GM12878 (cell line): Measurements from ENCODE around the gene MANF. TPM values are rescaled to one million over a fixed set of nuclear protein-coding genes. Genes with fewer than 3 reads are reported as not detected.

ENCODE experiments used
- ATAC-seq: fragments of 200-7000 bp; cut with Tn5 transposase; 3 replicates; pipeline ENCODE4 v1.9.1; 2020; ENCODE audit warnings: mild to moderate bottlenecking, moderate library complexity
- BruUV-seq: library from RNA; stranded (reverse); fragments of 400-500 nt; replicated peaks from 2 replicates; lab custom pipeline; 2021; lab: Mats Ljungman, UMichigan
- CTCF ChIA-PET: fragments of 300-600 bp; sonication (Branson Sonifier 250); formaldehyde crosslinking; extraction: SDS; loops from one replicate; lab custom pipeline; 2021; ENCODE audit warnings: inconsistent platforms; lab: Yijun Ruan, JAX
- POLR2A ChIA-PET: fragments of 350-600 bp; formaldehyde crosslinking; extraction: SDS; loops from one replicate; lab custom pipeline; 2021; ENCODE audit warnings: inconsistent platforms; lab: Charles Lee
- RAD21 ChIA-PET: fragments of 300-600 bp; sonication (Branson Sonifier 250); formaldehyde crosslinking; loops from one replicate; lab custom pipeline; 2023; ENCODE audit warnings: antibody characterized with exemption; ENCODE audit not compliant: unreplicated experiment; lab: Charles Lee
- SMC1A ChIA-PET: fragments of 300-600 bp; sonication (Branson Sonifier 250); formaldehyde crosslinking; loops from one replicate; lab custom pipeline; 2023; ENCODE audit not compliant: unreplicated experiment, uncharacterized antibody; lab: Charles Lee
- DNase-seq: peaks from one replicate; pipeline ENCODE4 v3.0.0-alpha.2; 2011; ENCODE audit warnings: low read depth, low spot score
- FAIRE-seq: peaks from 3 replicates; lab custom pipeline; 2011; peaks lifted over from hg19 to GRCh38; lab: Jason Lieb, UNC
- H2AFZ ChIP-seq: 2 replicates; pipeline ENCODE4 v1.6.0; 2011; ENCODE audit warnings: low read depth, low read length, control low read depth; ENCODE audit not compliant: control insufficient read depth
- H3K27ac ChIP-seq: 2 replicates; pipeline ENCODE4 v1.5.1; 2011; ENCODE audit warnings: control low read depth; ENCODE audit not compliant: control insufficient read depth, insufficient read depth
- H3K27me3 ChIP-seq, 2 experiments: replicated peaks in 1 of 2; 2 replicates each; pipeline versions ENCODE4 v1.6.0 to v1.6.1; 2011; ENCODE audit warnings: low read length in 1 of 2; ENCODE audit not compliant: control insufficient read depth in 2 of 2, insufficient read depth in 2 of 2
- H3K36me3 ChIP-seq, 2 experiments: 2 replicates each; pipeline ENCODE4 v1.5.1; 2011; ENCODE audit warnings: low read length in 1 of 2; ENCODE audit not compliant: control insufficient read depth in 2 of 2, insufficient read depth in 2 of 2
- H3K4me1 ChIP-seq: 2 replicates; pipeline ENCODE4 v1.6.1; 2011; ENCODE audit warnings: mild to moderate bottlenecking, low read length, moderate library complexity, mixed read lengths; ENCODE audit not compliant: control insufficient read depth, insufficient read depth
- H3K4me2 ChIP-seq: 2 replicates; pipeline ENCODE4 v1.6.0; 2011; ENCODE audit warnings: control low read depth; ENCODE audit not compliant: control insufficient read depth, insufficient read depth
- H3K4me3 ChIP-seq: fragments of 200-600 bp; sonication (generic); 2 replicates; pipeline ENCODE4 v1.5.1; 2016
- H3K79me2 ChIP-seq: 2 replicates; pipeline ENCODE4 v1.6.0; 2011; ENCODE audit warnings: low read length; ENCODE audit not compliant: control insufficient read depth, insufficient read depth
- H3K9ac ChIP-seq: 2 replicates; pipeline ENCODE4 v1.8.0; 2011; ENCODE audit warnings: low read length, control low read depth, mixed read lengths; ENCODE audit not compliant: control insufficient read depth, insufficient read depth
- H3K9me3 ChIP-seq: replicated peaks from 3 replicates; pipeline ENCODE4 v1.5.1; 2011; ENCODE audit warnings: mild to moderate bottlenecking, low read length; ENCODE audit not compliant: control insufficient read depth, insufficient read depth
- H4K20me1 ChIP-seq: 2 replicates; pipeline ENCODE4 v1.6.0; 2011; ENCODE audit not compliant: control insufficient read depth, insufficient read depth
- ATF7 ChIP-seq: fragments of 450-650 bp; IDR thresholded peaks from 2 replicates; pipeline ENCODE4 v1.6.1; 2016; ENCODE audit warnings: low read depth, mild to moderate bottlenecking
- BACH1 ChIP-seq: fragments of 450-650 bp; IDR thresholded peaks from 2 replicates; pipeline ENCODE4 v1.6.1; 2017; ENCODE audit warnings: mild to moderate bottlenecking, borderline replicate concordance
- BCL11A ChIP-seq: IDR thresholded peaks from 2 replicates; pipeline ENCODE4 v1.6.1; 2011; ENCODE audit warnings: low read depth, low read length
- CHD1 ChIP-seq: IDR thresholded peaks from 2 replicates; pipeline ENCODE4 v1.6.1; 2012; ENCODE audit warnings: low read depth, low read length, improper control_type of control experiment
- FOXM1 ChIP-seq: IDR thresholded peaks from 2 replicates; pipeline ENCODE4 v1.6.1; 2012; ENCODE audit warnings: low read depth, mild to moderate bottlenecking, inconsistent platforms, low read length, moderate library complexity
- IRF5 ChIP-seq: fragments of 450-650 bp; IDR thresholded peaks from 2 replicates; pipeline ENCODE4 v1.6.1; 2017; ENCODE audit warnings: borderline replicate concordance
- NR2C1 ChIP-seq: fragments of 450-650 bp; IDR thresholded peaks from 2 replicates; pipeline ENCODE4 v1.6.1; 2017; ENCODE audit warnings: antibody characterized with exemption, mild to moderate bottlenecking, moderate library complexity
- RCOR1 ChIP-seq: conservative IDR thresholded peaks from 2 replicates; pipeline ENCODE4 v1.6.1; 2012; ENCODE audit warnings: low read depth, low read length, improper control_type of control experiment
- RFX5 ChIP-seq: IDR thresholded peaks from 2 replicates; pipeline ENCODE4 v1.6.1; 2011; ENCODE audit warnings: low read depth, low read length, improper control_type of control experiment
- SP1 ChIP-seq: IDR thresholded peaks from one replicate; pipeline ENCODE4 v1.6.1; 2011; ENCODE audit warnings: low read depth, low read length
- TCF3 ChIP-seq: IDR thresholded peaks from 2 replicates; pipeline ENCODE4 v1.6.1; 2012; ENCODE audit warnings: low read depth, mild to moderate bottlenecking, low read length, borderline replicate concordance; ENCODE audit not compliant: insufficient read depth
- YBX1 ChIP-seq: fragments of 450-650 bp; IDR thresholded peaks from 2 replicates; pipeline ENCODE4 v1.6.1; 2016; ENCODE audit warnings: antibody characterized with exemption
- ZBED1 ChIP-seq: IDR thresholded peaks from 2 replicates; pipeline ENCODE4 v1.6.1; 2016; ENCODE audit warnings: borderline replicate concordance
- ZBTB11 ChIP-seq: fragments of 450-650 bp; formaldehyde crosslinking; IDR thresholded peaks from 2 replicates; pipeline ENCODE4 v1.5.0; 2022; ENCODE audit warnings: mild to moderate bottlenecking, missing genetic modification characterization
- WGBS: methylation state at CpG from one replicate; pipeline ENCODE4 v1.1.6; 2016; ENCODE audit warnings: low lambda C conversion rate; ENCODE audit not compliant: insufficient replicate concordance, insufficient coverage; ENCODE audit errors: missing lambda C conversion rate; 5-methylcytosine and 5-hydroxymethylcytosine counted together
- in situ Hi-C: fragments of 300-500 bp; cut with MboI; formaldehyde crosslinking; loops from 9 replicates; pipeline ENCODE4 v1.14.3; 2018; ENCODE audit warnings: mixed read lengths
- intact Hi-C: fragments of 100-400 bp; cut with micrococcal nuclease; formaldehyde crosslinking; loops from one replicate; pipeline ENCODE4 v1.14.2; 2022; ENCODE audit not compliant: unreplicated experiment
- polyA plus RNA-seq, 11 experiments: library from polyadenylated mRNA; depleted of rRNA in 4 of 11; unstranded in 6 of 11; stranded (reverse) in 5 of 11; fragments of >200 nt; fragmentation: Nextera tagmentation in 4 of 11; fragmentation: Illumina TruSeq in 1 of 11; extraction: Ambion mirVana in 4 of 11; extraction: Trizol in 1 of 11; gene quantifications; 1 replicate in 1 of 11; 2 replicates in 10 of 11; pipeline versions ENCODE4 v1.2.1 to v1.2.3, GENCODE V29; 2011 to 2016; ENCODE audit warnings: inconsistent platforms in 2 of 11, missing spikeins in 2 of 11, low read depth in 1 of 11
- total RNA-seq, 4 experiments: library from RNA; depleted of rRNA in 3 of 4; stranded (reverse); fragments of >200 nt in 3 of 4; fragmentation: Illumina TruSeq in 1 of 4; extraction: Trizol in 1 of 4; gene quantifications; 2 replicates each; pipeline versions ENCODE4 v1.2.1 to v1.2.3, GENCODE V29; 2013 to 2021

MANF gene
- total and polyA plus RNA-seq, 10 of the 15 experiments (the other 5 are each of a cell fraction or from before 2014, with no cell fraction given): 22.0 to 120 (median 82.9) TPM

- ChIA-PET SMC1A (no interaction called here), RAD21 (no interaction called here), CTCF (no interaction called here), POLR2A (interaction anchor here (0.6 kb wide), 1 partner anchor 538 kb away, joined by 3 read pairs; no protein-coding TSS in a partner anchor)
- Histone ChIP-seq H4K20me1 (no peaks in the 10 kb centered on the region), H3K79me2 (no peaks in the 10 kb centered on the region), H3K36me3 (no peaks in the 10 kb centered on the region), H3K4me3 (no peak overlapping the region), H3K9me3 (no peaks in the 10 kb centered on the region; the same call in 2 of the 3 replicates), H3K4me2 (no peak overlapping the region), H3K4me1 (no peaks in the 10 kb centered on the region), H2AFZ (no peak overlapping the region), H3K9ac (no peak overlapping the region), H3K27me3 (no peaks in the 10 kb centered on the region; a peak in 1 of 4 replicates), H3K27ac (no peak overlapping the region)
- no TSS peak for BruUV-seq
- 22% methylated on average over 7 of the region's 7 CpGs for WGBS
- ATAC-seq: no peak
- no peak for FAIRE-seq
- in situ Hi-C loops: no loop called here
- TF ChIP-seq IRF5: no peak
- TF ChIP-seq YBX1: no peak
- TF ChIP-seq BACH1: no peak
- no peak for TF ChIP-seq SP1
- TF ChIP-seq RCOR1: no peak
- intact Hi-C loops: no loop called here
- DNase-seq: no peak
These were observed 41.0 kb upstream of the MANF start for GRCh38 chr3:51343918-51344687.

GRCh38 chr3:51350751-51351150 lies 34.3 kb upstream of the MANF start:
- H3K79me2 ChIP-seq: no peaks in the 10 kb centered on the region
- H3K4me1 ChIP-seq: no peaks in the 10 kb centered on the region
- H3K9me3 ChIP-seq: no peaks in the 10 kb centered on the region; the same call in 2 of the 3 replicates
- ChIA-PET RAD21 (no interaction called here), SMC1A (no interaction called here), CTCF (no interaction called here), POLR2A (no interaction called here)
- no peak for FAIRE-seq
- BruUV-seq: no TSS peak
- intact Hi-C loops: no loop called here
- H3K27me3 ChIP-seq: no peaks in the 10 kb centered on the region
- ATAC-seq: no peak
- in situ Hi-C loops: no loop called here
- H4K20me1 ChIP-seq: no peaks in the 10 kb centered on the region
- H2AFZ ChIP-seq: no peak overlapping the region
- H3K27ac ChIP-seq: no peak overlapping the region
- DNase-seq: no peak
- WGBS: 43% methylated on average over 1 of the region's 1 CpG
- no peak overlapping the region for H3K4me2 ChIP-seq
- no peak overlapping the region for H3K4me3 ChIP-seq
- H3K36me3 ChIP-seq: no peaks in the 10 kb centered on the region
- no peak overlapping the region for H3K9ac ChIP-seq
- TF ChIP-seq ZBTB11 (CRISPR knock-in tag) (no peak), BCL11A (no peak), FOXM1 (no peak), TCF3 (no peak), ZBED1 (no peak), CHD1 (no peak), NR2C1 (no peak), ATF7 (no peak), RFX5 (no peak)
